Testis (tissue), 2 donors: ENCODE results near the gene ADRA2C.

Source experiments
- POLR2A ChIP-seq: fragments of 450-650 bp; IDR thresholded peaks from one replicate; pipeline ENCODE4 v1.6.1; 2017; ENCODE audit warnings: antibody characterized with exemption, mild to moderate bottlenecking, moderate library complexity
- TF ChIP-seq, protein P1 (sequence below), 3 experiments: fragments of 450-650 bp in 2 of 3; fragments of 200-600 bp in 1 of 3; sonication (generic) in 1 of 3; IDR thresholded peaks; one replicate each; pipeline ENCODE4 v1.5.1; 2016 to 2019; ENCODE audit warnings: antibody characterized with exemption in 3 of 3, mild to moderate bottlenecking in 2 of 3, moderate library complexity in 1 of 3

DNA sequence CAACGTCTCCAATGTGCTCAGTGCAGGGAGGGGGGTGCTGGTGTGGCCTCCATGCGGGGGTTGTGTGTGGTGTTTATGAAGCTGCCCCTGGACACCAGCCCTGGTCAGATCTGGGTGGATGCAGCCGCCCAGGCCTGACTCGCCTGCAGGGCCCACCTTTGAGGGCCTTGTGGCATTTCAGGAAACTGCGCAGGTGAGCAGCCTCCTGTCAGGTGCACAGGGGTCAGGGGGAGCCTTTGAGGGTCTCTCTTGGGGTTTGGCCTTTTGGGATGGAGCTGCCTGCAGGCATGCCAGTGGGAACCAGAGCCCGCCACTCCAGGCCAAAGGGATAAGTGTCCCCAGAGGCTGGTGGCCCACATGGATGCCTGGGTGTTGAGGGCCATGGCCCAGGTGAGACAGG, 45.4 kb downstream of the ADRA2C start:
- TF ChIP-seq, protein P1, sequence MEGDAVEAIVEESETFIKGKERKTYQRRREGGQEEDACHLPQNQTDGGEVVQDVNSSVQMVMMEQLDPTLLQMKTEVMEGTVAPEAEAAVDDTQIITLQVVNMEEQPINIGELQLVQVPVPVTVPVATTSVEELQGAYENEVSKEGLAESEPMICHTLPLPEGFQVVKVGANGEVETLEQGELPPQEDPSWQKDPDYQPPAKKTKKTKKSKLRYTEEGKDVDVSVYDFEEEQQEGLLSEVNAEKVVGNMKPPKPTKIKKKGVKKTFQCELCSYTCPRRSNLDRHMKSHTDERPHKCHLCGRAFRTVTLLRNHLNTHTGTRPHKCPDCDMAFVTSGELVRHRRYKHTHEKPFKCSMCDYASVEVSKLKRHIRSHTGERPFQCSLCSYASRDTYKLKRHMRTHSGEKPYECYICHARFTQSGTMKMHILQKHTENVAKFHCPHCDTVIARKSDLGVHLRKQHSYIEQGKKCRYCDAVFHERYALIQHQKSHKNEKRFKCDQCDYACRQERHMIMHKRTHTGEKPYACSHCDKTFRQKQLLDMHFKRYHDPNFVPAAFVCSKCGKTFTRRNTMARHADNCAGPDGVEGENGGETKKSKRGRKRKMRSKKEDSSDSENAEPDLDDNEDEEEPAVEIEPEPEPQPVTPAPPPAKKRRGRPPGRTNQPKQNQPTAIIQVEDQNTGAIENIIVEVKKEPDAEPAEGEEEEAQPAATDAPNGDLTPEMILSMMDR (IDR thresholded peaks at IDR 0.05): no peak
- TF ChIP-seq POLR2A: no peak
